GM19372 (cell line): Measurements from ENCODE around the gene FNBP1L.

Experiments used
- ATAC-seq: cut with Tn5 transposase; IDR thresholded peaks from one replicate; pipeline ENCODE4 v1.9.1; 2021; ENCODE audit warnings: mild to moderate bottlenecking, low read depth, moderate library complexity; ENCODE audit not compliant: unreplicated experiment

The FNBP1L gene

DNA sequence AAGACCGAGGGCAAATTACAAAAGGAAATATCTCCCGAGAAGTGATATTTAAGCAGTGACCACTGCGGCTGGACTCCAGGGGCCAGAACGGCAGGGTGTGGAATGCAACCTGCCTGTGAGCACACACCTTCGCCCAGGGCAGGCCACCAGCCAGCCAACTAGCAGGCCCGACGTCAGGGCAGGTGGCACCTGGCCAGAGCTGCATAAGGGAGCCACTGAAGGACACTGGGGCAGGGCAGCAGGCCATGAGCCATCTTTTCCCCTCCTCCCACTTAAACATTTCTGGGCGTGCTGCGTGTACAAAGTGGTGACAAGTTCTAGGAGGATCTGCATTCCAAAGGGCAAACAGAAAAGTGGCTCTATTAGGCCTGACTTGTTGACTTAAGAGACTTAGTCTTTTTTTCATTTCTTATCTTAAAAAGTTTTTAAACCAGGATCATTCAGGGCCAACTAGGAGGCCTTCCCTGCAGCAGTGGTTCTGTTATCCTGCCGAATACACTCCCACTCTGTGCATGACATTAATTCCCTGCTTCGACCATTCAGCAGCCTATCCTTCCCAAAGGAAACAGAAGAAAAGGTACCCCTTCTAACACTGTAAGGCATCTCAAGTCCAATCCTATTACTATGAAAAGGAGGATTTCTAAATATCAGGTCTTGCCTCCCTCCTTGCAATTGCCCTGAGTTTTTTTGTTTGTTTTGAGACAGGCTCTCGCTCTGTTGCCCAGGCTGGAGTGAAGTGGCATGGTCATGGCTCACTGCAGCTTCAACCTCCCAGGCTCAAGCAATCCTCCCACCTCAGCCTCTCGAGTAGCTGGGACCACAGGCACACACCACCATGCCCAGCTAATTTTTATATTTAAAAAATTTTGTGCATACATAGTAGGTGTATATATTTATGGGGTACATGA, 137.4 kb downstream of the FNBP1L start:
- ATAC-seq: no peak

DNA sequence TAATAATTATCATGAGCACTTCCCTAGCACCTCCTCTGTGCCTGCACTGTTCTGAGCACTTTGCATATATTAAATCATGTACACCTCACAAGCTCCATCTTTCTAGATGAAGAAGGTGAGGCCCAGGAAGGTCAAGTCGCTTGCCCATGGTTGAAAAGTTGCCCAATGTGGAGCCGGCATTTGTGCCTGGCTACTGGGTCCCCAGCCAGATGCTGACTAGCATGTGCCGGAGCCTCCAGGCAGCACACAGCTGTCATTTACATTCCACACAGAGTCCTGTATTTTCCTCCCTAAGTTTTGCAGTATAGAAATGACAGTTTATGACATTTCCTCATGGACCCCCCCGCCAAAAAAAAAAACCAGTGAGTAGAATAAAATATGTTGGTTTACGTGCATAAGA, 139.4 kb downstream of the FNBP1L start:
- no peak for ATAC-seq

DNA sequence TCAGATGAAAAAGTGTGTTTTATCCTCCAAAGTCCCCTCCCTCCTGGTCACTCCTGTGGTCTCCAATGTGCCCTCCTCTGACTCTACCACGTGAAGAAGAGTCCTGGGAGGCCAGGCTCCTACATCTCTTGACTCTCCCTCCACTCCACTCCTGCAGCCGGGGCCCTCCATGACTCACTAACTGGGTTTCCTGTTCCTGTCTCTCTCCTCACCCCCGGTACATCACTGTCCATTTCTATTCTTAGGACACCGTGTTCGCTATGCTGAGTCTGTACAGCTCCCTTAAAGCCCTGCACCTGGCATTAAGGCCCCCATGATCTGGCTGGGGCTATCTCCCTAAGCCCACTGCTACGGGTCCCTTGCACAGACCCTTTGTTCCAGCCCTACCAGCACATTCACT, 140.3 kb downstream of the FNBP1L start:
- ATAC-seq: no peak

DNA sequence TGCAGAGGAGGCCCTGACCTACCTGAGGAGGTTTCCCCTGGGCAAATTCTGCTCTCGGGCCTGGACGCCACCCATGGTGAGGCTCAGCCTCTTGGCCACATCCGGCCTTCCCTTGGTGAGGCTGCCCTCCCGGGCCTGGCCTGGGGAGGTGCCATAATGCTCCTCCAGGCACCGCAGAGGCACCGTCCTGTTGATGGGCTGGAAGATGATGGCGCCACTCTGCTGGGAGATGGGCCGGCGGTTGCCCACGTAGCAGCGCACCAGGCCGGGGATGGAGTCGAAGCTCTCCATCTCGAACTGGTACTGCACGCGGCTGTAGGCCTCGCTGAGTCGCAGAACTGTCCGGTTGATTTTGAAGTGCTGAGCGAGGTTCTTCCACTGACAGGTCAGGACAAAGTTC, 141.0 kb downstream of the FNBP1L start:
- no peak for ATAC-seq

DNA sequence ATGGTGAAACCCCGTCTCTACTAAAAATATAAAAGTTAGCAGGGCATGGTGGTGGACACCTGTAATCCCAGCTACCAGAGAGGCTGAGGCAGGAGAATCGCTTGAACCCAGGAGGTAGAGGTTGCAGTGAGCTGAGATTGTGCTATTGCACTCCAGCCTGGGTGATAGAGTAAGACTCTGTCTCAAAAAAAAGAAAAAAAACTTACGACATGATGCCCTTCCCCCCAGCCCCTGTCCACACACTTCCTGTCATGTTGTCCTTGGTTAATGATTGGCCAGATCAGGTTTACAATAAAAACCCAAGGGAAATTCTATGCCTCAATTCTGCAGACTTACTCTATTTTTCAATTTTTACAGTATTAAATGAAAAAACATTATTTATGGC, 143.4 kb downstream of the FNBP1L start:
- ATAC-seq: peak; percentile 30

DNA sequence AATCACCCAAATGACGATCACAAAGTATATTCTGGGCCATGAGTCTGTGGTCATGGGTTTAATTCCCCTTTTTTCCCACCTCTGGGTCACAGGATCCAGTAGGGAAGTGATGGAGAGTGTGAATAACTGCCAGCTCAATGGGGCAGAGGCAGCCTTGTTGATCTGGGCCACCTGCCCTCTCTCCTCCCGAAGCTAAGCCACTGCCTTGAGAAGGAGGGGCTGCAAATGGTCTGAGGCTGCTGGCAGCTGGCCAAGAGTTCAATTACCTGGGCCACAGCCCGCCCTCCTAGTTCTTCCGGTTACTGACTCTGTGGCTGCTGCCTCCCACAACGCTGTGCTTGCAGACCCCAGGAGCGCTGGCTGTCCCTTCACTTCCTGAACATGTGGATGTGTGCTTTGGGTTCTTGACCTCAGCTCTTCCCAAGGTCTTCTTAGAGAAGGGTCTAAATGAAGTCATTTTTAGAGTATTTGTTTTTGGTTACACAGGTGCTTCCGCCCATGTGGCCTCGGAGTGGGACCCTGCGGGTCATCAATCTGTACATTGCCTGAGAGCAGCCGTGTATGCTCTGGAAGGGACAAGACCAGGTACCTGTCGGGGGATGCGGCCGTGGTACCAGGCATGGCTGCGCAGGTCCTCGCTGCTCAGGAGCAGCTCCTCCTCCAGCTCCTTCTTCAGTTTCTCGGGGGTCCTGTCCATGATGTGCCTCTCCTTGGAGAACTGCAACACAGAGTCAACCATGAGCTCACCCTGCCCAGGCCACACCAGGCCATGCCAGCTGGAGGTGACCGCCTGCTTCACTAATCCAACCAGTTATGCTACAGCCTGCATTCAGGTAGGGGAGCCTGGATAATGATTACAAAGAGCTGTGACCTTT, 144.0 kb downstream of the FNBP1L start:
- ATAC-seq: peak; percentile 77

DNA sequence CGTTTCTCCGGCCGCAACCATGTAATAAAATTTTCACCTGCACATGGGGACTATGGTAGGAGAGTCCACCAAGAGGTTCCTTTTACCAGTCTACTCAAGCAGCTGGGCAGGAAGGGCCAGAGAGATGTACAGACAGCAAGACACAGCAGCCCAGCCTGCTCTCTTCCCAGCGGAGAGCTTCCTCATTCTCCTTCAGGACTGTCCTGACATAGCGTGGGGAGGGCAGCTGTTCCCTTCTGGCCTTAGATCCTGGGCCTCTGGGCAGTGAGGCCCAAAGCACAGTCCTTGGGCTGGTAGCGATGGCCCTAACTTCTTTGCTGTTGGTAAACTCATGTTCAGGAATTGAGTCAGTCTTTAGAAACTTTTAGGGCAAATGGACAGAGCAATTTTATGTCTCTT, 144.6 kb downstream of the FNBP1L start:
- no peak for ATAC-seq

DNA sequence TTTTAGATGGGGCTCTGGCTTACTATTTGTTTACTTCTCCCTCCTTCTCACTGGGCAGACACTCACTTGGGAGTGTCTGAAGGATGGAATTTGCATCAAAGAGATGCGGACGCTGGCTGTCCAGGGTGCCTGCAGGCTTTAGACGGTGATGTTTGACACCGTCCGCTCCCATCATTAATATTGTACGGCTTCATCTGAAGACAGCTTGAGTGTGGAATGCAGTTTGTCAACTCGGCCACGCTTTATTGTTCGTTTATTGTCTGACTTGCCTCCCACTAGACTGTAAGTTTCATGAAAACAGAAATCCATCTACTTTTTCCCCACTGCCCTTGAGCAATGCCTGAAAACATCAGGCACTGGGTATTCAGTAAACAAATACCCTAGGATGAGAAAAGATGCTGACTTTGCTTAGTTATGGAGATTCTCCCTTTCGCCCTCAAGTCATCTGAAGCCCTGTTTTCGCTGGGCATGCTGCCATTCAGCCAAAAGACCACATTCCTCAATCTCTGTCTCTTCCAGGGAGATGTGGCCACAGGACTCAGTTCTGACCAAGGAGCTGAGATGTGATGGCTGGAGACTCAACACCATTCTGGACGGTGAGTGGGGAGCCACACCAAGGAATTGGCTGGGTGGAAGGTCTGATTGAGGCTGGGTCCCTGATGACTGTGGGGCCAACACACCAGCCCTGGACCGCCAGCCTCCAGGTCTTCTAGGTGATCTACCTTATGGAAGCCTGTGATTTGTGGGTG, 146.1 kb downstream of the FNBP1L start:
- no peak for ATAC-seq

DNA sequence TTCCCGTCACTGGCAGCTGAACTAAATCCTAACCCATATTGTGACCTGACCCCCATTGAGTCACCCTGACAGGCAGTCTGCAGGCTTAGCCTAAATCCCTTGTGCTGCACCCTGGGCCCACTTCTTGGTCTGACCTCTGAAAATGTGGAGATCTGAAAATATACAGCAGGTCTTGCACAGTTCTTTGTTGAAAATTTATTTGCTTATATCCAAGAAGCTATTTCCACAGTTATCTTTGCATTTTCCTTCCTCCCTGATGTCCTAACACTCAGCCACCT, 146.6 kb downstream of the FNBP1L start:
- ATAC-seq: no peak

DNA sequence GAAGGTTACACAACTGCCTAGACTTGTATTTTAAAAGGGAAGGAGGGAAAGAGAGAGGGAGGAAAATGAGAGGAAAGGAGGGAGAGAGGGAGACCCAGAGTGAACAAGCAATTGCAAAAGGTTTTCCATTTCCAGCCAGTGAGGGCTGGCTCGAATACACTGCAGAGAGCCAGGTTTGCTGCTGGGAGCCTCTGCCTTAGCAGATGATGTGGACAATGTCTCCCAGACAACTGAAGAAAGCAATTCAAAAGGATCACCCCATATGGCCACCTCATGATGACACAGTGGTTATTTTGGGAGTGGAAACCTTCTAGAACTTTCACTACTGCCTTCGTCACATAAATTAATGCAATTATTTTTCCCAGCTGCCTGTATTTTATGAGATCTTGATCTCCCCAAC, 147.3 kb downstream of the FNBP1L start:
- ATAC-seq: no peak

DNA sequence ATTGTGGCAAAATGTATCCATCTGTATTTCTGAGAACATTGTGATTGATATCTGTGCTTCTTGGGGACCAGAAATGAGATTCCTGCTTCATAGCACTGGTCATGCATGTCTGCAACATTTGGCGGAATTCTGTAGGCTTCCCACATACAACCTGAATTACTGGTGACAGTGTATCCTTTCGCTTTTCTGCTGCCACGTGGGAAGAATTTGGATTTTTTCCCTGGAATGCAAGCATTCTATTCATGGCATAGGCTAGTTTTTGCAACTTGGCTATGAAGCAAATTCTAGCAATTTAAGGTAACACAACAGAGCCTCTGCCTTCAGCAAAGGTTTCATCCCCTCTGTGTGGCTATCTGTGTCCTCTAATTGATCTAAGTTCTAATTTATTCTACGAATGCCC, 147.8 kb downstream of the FNBP1L start:
- no peak for ATAC-seq

DNA sequence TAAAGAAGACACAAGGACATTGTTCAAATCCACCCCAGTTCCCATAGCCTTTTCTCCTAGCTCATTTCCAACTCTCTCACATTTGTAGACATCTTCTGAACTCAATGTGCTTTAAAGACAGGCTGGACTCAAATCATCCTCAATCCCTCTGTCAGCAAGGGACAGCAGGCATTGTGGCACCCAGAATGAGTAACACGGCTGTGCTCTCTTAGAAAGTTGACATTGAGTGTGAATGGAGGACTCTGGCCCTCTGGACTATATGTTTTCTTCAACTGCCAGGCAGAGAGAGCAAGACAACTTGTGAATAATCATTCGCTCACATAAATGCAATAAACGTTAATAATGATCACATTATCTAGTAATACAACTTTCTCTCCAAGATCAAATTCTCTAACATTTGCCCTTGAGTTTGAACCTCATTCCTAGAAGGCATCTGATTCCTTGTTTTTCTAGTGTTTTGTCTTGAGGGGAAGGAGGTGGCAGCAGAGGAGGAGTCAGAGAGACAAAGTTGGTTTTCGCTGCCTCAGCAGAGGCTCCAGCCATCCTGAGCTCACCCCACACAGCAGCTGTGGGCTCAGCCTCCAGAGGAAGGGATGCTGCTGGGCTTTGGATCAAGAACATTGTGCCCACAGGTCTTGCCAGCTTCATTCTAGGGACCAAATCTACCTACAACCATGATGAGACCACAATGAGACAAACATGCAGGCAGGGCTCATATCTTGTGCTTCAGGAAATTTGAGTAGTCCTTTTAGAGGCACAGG, 148.6 kb downstream of the FNBP1L start:
- no peak for ATAC-seq

DNA sequence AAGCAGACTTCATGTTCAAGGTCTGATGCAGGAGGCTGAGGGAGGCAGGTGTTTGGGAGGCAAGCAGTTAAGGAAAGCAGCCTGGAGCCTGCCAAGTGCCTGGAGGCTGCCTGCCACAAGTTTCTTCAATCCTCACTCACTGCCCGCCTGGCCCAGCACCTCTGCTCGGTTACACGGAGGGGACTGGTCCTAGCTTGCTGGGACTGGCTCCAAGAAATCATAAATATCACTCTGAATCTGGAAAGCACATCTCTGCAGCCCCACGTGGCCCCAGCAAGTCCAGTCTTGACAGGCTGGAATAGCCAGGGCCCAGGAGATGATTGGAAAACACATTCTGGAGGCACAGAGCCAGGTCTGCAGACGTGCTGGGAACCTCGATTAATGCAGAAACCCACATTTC, 149.8 kb downstream of the FNBP1L start:
- no peak for ATAC-seq

DNA sequence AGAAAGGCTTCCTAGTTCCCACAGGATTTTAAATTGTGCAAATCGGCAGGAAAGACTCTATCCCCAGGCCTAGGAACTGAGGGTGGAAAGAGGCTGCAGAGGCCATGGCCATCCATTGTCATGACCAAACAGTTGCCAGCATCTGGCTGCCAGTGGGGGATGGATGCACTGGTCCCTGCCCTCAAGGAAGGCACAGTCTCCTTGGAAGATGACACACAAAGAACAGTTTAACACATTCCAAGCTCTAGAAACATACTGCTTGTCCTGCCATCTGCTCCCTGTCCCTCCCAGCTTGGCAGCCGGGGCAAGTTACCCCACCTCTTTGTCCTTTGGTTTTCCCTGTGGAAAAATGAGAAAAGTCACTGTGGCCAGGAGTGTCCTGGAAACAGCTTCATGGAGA, 150.5 kb downstream of the FNBP1L start:
- no peak for ATAC-seq

DNA sequence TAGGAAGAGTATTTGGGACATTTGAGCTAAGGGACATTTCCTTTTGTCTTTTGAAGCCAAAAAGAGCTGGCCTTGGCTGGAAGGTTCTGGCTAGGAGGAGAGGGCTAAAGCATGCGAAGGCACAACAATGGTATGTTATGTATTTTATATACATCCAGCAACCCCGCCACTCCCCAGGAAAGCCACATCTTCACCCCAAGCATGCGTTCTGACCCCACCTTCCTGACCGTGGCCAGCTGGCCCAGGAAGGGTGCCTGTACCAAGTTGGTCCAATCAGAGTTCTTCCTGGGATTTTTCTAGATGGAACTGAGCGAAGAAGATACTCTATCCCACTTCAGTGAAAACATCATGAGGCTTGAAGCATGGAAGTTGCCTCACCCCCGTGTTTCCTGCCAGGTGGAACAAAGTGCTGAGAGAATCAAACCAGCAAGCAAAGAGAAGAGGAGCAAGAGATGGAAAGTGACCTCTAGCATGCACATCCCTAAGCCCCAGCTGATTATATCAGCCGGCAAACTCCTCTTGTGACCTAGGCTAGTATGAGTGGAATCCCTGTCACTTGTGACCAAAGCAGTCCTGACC, 151.0 kb downstream of the FNBP1L start:
- ATAC-seq: no peak

DNA sequence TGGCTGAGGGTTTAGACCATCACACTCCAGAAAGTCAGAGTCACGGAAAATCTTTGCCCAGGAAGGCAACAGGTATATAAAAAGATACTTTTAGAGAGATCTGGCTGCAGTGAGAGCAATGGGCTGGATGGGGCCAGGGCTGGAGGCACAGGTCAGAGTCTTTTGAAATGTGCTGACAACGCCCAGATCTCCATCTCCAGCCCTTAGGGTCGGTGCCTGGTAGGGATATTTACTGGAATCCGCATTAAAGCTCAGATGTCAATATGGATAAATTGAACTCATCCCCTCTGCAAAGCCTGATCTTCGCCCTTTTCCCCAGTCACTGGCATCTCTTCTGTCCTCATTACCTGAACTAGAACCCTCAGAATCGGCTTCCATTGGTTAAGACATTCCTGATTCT, 151.6 kb downstream of the FNBP1L start:
- no peak for ATAC-seq

DNA sequence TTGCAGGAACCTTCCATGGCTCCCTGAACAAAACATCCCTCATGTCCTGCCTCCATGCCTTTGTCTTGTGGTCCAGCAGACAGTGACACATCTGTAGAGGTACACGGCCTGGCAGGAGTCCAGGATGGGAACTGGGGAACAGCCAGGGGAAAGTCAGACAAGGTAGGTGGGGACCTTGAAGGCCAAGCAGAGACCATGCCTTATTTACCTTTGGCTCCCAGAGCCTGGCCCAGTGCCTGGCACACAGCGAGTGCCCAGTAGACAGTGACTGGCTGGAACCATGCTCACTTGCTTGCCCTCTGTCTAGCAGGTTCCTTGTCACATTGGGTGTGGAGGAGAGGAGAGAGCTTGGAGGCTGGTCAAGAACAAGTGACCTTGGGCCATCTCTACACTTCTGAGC, 152.7 kb downstream of the FNBP1L start:
- ATAC-seq: no peak

DNA sequence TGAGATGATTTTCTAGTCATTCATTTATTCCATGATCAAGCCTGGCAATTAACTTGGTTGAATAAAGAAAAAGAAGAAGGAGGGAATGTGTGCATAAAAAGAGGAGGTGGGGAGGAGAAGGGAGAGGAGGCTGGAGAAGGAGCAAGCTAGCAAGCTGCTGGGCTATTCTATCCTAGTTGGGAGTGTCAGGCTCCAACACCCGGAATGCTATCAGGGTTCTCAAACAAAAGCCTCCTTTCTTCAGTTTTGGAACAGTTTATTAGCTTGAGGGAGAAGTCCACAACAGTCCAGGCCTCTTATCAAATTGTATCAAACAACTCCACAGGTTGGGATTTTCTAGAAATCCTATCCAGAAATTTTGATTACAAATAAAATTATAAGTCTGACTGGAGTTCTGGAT, 153.8 kb downstream of the FNBP1L start:
- ATAC-seq: no peak

DNA sequence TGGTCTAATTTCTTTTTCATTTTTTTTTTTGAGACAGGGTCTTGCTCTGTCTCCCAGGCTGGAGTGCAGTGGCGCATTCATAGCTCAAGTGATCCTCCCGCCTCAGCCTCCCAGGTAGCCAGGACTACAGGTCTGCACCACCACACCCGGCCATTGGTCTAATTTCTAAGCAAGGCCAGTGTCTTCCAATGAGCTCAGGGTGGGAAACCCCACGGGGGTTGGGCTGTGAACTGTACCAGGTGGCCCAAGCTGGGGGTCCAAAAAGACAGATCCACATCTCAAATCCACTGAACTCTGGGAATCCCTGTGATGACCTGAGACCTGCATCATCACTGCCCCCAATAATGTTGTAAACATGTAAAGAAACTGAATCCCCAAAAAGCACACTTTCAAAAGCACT, 154.2 kb downstream of the FNBP1L start:
- no peak for ATAC-seq

DNA sequence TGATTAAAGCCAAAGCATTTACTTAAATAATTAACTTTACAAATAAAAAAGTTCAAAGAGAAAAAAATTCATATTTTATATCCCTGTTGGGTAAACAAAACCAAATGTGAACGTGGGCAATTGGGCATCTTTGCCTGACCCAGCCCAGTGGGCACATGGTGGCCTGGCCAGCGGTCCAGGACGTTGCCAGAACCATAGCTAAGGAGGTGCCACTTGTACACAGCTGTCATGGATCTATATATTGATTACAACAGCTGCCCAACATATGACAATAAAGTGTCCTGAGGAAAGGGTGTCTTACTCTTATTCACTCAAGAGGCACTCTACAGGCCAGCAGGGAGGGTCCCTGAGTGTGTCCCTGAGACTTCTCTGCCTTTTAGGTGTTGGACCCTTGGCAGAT, 155.2 kb downstream of the FNBP1L start:
- ATAC-seq: no peak
